H1 (cell line): ENCODE results near the gene C16orf54. TPM values are rescaled to one million over a fixed set of nuclear protein-coding genes. Genes with fewer than 3 reads are reported as not detected.

ENCODE experiments used
- CTCF ChIA-PET: fragments of 300-600 bp; sonication (Branson Sonifier 250); formaldehyde crosslinking; loops from one replicate; lab custom pipeline; 2021; ENCODE audit not compliant: partially characterized antibody; lab: Charles Lee
- POLR2A ChIA-PET: fragments of 300-600 bp; sonication (Branson Sonifier 250); formaldehyde crosslinking; loops from one replicate; lab custom pipeline; 2021; ENCODE audit warnings: inconsistent platforms; ENCODE audit not compliant: partially characterized antibody; lab: Charles Lee
- DNase-seq, 2 experiments: peaks; one replicate each; pipeline versions ENCODE4 v3.0.0 to v3.0.0-alpha.2; 2010 to 2022; ENCODE audit warnings: low spot score in 2 of 2, low read depth in 1 of 2, mixed read lengths in 1 of 2
- FAIRE-seq: peaks from 2 replicates; lab custom pipeline; 2011; peaks lifted over from hg19 to GRCh38; lab: Jason Lieb, UNC
- H2AFZ ChIP-seq: 2 replicates; pipeline ENCODE4 v1.8.1; 2012; ENCODE audit warnings: low read length, inconsistent platforms
- H2AK5ac ChIP-seq: 2 replicates; pipeline ENCODE4 v1.6.1; 2013; ENCODE audit warnings: low read depth, low read length
- H2BK120ac ChIP-seq: replicated peaks from 2 replicates; pipeline ENCODE3; 2013; ENCODE audit warnings: low read depth, low read length, inconsistent platforms
- H2BK12ac ChIP-seq: 2 replicates; pipeline ENCODE4 v1.6.1; 2013; ENCODE audit warnings: low read depth, low read length
- H2BK15ac ChIP-seq: 2 replicates; pipeline ENCODE4 v1.6.1; 2013; ENCODE audit warnings: low read length
- H2BK20ac ChIP-seq: 2 replicates; pipeline ENCODE4 v1.6.1; 2013; ENCODE audit warnings: low read length
- H2BK5ac ChIP-seq: 2 replicates; pipeline ENCODE4 v1.6.1; 2013; ENCODE audit warnings: low read depth, low read length
- H3K14ac ChIP-seq: 2 replicates; pipeline ENCODE4 v1.6.1; 2013; ENCODE audit warnings: inconsistent platforms; ENCODE audit not compliant: insufficient read length
- H3K18ac ChIP-seq: 2 replicates; pipeline ENCODE4 v1.6.1; 2013; ENCODE audit warnings: low read length; ENCODE audit errors: extremely low read depth
- H3K23ac ChIP-seq: 2 replicates; pipeline ENCODE4 v1.6.1; 2013; ENCODE audit warnings: inconsistent platforms; ENCODE audit not compliant: insufficient read length
- H3K23me2 ChIP-seq: 2 replicates; pipeline ENCODE4 v1.6.1; 2013; ENCODE audit warnings: low read depth, low read length
- H3K27ac ChIP-seq: 2 replicates; pipeline ENCODE4 v1.6.1; 2011; ENCODE audit warnings: low read depth, low read length, inconsistent platforms
- H3K27me3 ChIP-seq, 4 experiments: replicated peaks in 1 of 4; 1 replicate in 1 of 4; 2 replicates in 3 of 4; pipeline versions ENCODE4 v1.6.1 to v1.8.1; 2011 to 2013; ENCODE audit warnings: low read length in 3 of 4, mild to moderate bottlenecking in 3 of 4, inconsistent platforms in 2 of 4, mixed read lengths in 2 of 4, moderate library complexity in 1 of 4; ENCODE audit not compliant: control insufficient read depth in 3 of 4, insufficient read depth in 3 of 4; ENCODE audit errors: extremely low read depth in 1 of 4
- H3K36me3 ChIP-seq, 4 experiments: 2 replicates each; pipeline versions ENCODE4 v1.6.1 to v1.8.1; 2011 to 2013; ENCODE audit warnings: mild to moderate bottlenecking in 4 of 4, low read length in 3 of 4, moderate library complexity in 2 of 4, control low read depth in 1 of 4, inconsistent platforms in 1 of 4; ENCODE audit not compliant: insufficient read depth in 4 of 4, control insufficient read depth in 2 of 4
- H3K4ac ChIP-seq: replicated peaks from 2 replicates; pipeline ENCODE3; 2013; ENCODE audit warnings: low read length, low read depth, mixed read lengths, inconsistent platforms; ENCODE audit not compliant: insufficient read length
- H3K4me1 ChIP-seq, 4 experiments: replicated peaks in 1 of 4; 1 replicate in 1 of 4; 2 replicates in 3 of 4; pipeline versions ENCODE4 v1.6.1 to v1.8.1; 2011 to 2013; ENCODE audit warnings: low read length in 3 of 4, inconsistent platforms in 2 of 4, mixed read lengths in 1 of 4; ENCODE audit not compliant: insufficient read depth in 4 of 4, control insufficient read depth in 3 of 4
- H3K4me2 ChIP-seq, 2 experiments: 2 replicates each; pipeline versions ENCODE4 v1.6.1 to v1.8.1; 2011 to 2013; ENCODE audit warnings: low read depth in 2 of 2, low read length in 2 of 2, control low read depth in 1 of 2, inconsistent platforms in 1 of 2, mild to moderate bottlenecking in 1 of 2; ENCODE audit not compliant: insufficient read depth in 1 of 2
- H3K4me3 ChIP-seq, 4 experiments: fragments of 200-600, 300-600 bp in 1 of 4; sonication (generic), shearing (Covaris generic), sonication (Bioruptor Twin) in 1 of 4; 2 replicates each; pipeline versions ENCODE4 v1.5.1 to v1.8.1; 2011 to 2016; ENCODE audit warnings: low read length in 4 of 4, low read depth in 3 of 4, control low read depth in 2 of 4, inconsistent platforms in 2 of 4, mild to moderate bottlenecking in 2 of 4, mixed read lengths in 1 of 4, moderate library complexity in 1 of 4; ENCODE audit not compliant: insufficient read depth in 2 of 4; ENCODE audit errors: extremely low read depth in 1 of 4
- H3K56ac ChIP-seq: replicated peaks from 2 replicates; pipeline ENCODE3; 2013; ENCODE audit warnings: low read depth, mild to moderate bottlenecking, mixed read lengths, low read length, inconsistent platforms; ENCODE audit not compliant: insufficient read length
- H3K79me1 ChIP-seq: 2 replicates; pipeline ENCODE4 v1.6.1; 2013; ENCODE audit warnings: low read depth, low read length, control low read depth
- H3K79me2 ChIP-seq, 2 experiments: 2 replicates each; pipeline versions ENCODE4 v1.6.1 to v1.8.1; 2012 to 2013; ENCODE audit warnings: low read length in 2 of 2, mild to moderate bottlenecking in 2 of 2, inconsistent platforms in 1 of 2; ENCODE audit not compliant: insufficient read depth in 2 of 2, control insufficient read depth in 1 of 2
- H3K9ac ChIP-seq, 4 experiments: replicated peaks in 1 of 4; 1 replicate in 1 of 4; 2 replicates in 3 of 4; pipeline versions ENCODE4 v1.6.1 to v1.8.1; 2011 to 2013; ENCODE audit warnings: low read depth in 3 of 4, low read length in 3 of 4, control low read depth in 2 of 4, mild to moderate bottlenecking in 2 of 4, moderate library complexity in 2 of 4, inconsistent platforms in 1 of 4; ENCODE audit errors: extremely low read depth in 1 of 4
- H3K9me3 ChIP-seq, 2 experiments: 2 replicates each; pipeline versions ENCODE4 v1.6.1 to v1.8.1; 2012 to 2013; ENCODE audit warnings: mild to moderate bottlenecking in 2 of 2, moderate library complexity in 2 of 2, control low read depth in 1 of 2, inconsistent platforms in 1 of 2, low read depth in 1 of 2, low read length in 1 of 2, mixed read lengths in 1 of 2; ENCODE audit not compliant: insufficient read depth in 2 of 2
- H4K20me1 ChIP-seq, 2 experiments: replicated peaks in 1 of 2; 2 replicates each; pipeline versions ENCODE3 to v1.8.1; 2011 to 2013; ENCODE audit warnings: inconsistent platforms in 2 of 2, low read length in 2 of 2, mild to moderate bottlenecking in 1 of 2; ENCODE audit not compliant: insufficient read depth in 2 of 2, control insufficient read depth in 1 of 2
- H4K5ac ChIP-seq: 2 replicates; pipeline ENCODE4 v1.6.1; 2013; ENCODE audit warnings: low read length, low read depth, mixed read lengths, inconsistent platforms; ENCODE audit not compliant: insufficient read length
- H4K8ac ChIP-seq: 2 replicates; pipeline ENCODE4 v1.8.0; 2013; ENCODE audit warnings: mild to moderate bottlenecking, moderate library complexity, low read length, inconsistent platforms; ENCODE audit not compliant: insufficient read depth; ENCODE audit errors: extremely low read depth
- H4K91ac ChIP-seq: replicated peaks from 2 replicates; pipeline ENCODE3; 2013; ENCODE audit warnings: low read length, mixed read lengths, inconsistent platforms; ENCODE audit not compliant: insufficient read length
- CBX8 ChIP-seq: fragments of 300-800, 300-1000 bp; sonication (generic); IDR thresholded peaks from 2 replicates; pipeline ENCODE4 v1.7.1; 2016; ENCODE audit warnings: low read depth, low read length, borderline replicate concordance
- EGR1 ChIP-seq: IDR thresholded peaks from 2 replicates; pipeline ENCODE4 v1.6.1; 2011; ENCODE audit warnings: low read depth, low read length, borderline replicate concordance
- GTF2F1 ChIP-seq: IDR thresholded peaks from 2 replicates; pipeline ENCODE4 v1.6.1; 2012; ENCODE audit warnings: low read depth, low read length, improper control_type of control experiment, borderline replicate concordance
- POLR2AphosphoS5 ChIP-seq: IDR thresholded peaks from 2 replicates; pipeline ENCODE4 v1.6.1; 2011; ENCODE audit warnings: low read depth, low read length
- POU5F1 ChIP-seq: IDR thresholded peaks from 2 replicates; pipeline ENCODE4 v1.6.1; 2011; ENCODE audit warnings: low read depth, mild to moderate bottlenecking, low read length, moderate library complexity
- RAD21 ChIP-seq, 2 experiments: IDR thresholded peaks in 1 of 2; conservative IDR thresholded peaks in 1 of 2; 2 replicates each; pipeline ENCODE4 v1.6.1; 2011; ENCODE audit warnings: low read depth in 2 of 2, low read length in 2 of 2, improper control_type of control experiment in 1 of 2, inconsistent platforms in 1 of 2, mild to moderate bottlenecking in 1 of 2, moderate library complexity in 1 of 2
- RXRA ChIP-seq: IDR thresholded peaks from 2 replicates; pipeline ENCODE4 v1.6.1; 2011; ENCODE audit warnings: low read depth, mild to moderate bottlenecking, low read length, moderate library complexity; ENCODE audit not compliant: insufficient read depth
- SP4 ChIP-seq: IDR thresholded peaks from 2 replicates; pipeline ENCODE4 v1.6.1; 2012; ENCODE audit warnings: low read length, inconsistent platforms
- TBP ChIP-seq: IDR thresholded peaks from 2 replicates; pipeline ENCODE4 v1.6.1; 2011; ENCODE audit warnings: low read depth, low read length, improper control_type of control experiment
- TEAD4 ChIP-seq: IDR thresholded peaks from 2 replicates; pipeline ENCODE4 v1.6.1; 2012; ENCODE audit warnings: low read depth, low read length, inconsistent platforms, mixed read lengths
- WGBS, 2 experiments: shearing (Covaris generic) in 1 of 2; methylation state at CpG; one replicate each; pipeline versions ENCODE4 v1.1.6 to v1.1.7; 2013 to 2015; ENCODE audit warnings: low lambda C conversion rate in 2 of 2, mixed read lengths in 2 of 2, inconsistent platforms in 1 of 2, low coverage in 1 of 2, missing lambda C conversion rate in 1 of 2; ENCODE audit not compliant: insufficient replicate concordance in 2 of 2, insufficient coverage in 1 of 2, insufficient read length in 1 of 2; ENCODE audit errors: extremely low coverage in 1 of 2, missing lambda C conversion rate in 1 of 2; 5-methylcytosine and 5-hydroxymethylcytosine counted together
- polyA plus RNA-seq, 7 experiments: library from polyadenylated mRNA; depleted of rRNA in 3 of 7; stranded (reverse) in 5 of 7; unstranded in 2 of 7; fragments of >200 nt in 5 of 7; fragments of 200-250 nt in 2 of 7; gene quantifications; 1 replicate in 5 of 7; 2 replicates in 1 of 7; 4 replicates in 1 of 7; pipeline versions ENCODE4 v1.2.1 to v1.2.3, GENCODE V29; 2011 to 2013; ENCODE audit warnings: missing spikeins in 2 of 7, mixed read lengths in 2 of 7
- total RNA-seq: library from RNA; stranded (reverse); fragmentation: NEBNext Ultra II Directional; extraction: Animal tissue kit (Norgen Biotek cat#: 25700); gene quantifications from 2 replicates; pipeline ENCODE4 v1.2.1, GENCODE V29; 2021

The C16orf54 gene
- total and polyA plus RNA-seq, 2 of the 8 experiments (the other 6 are each of a cell fraction or from before 2014, with no cell fraction given): not detected

- Histone ChIP-seq H2BK12ac (no peak overlapping the region), H2BK120ac (no peak overlapping the region), H3K27ac (no peak overlapping the region), H2BK15ac (no peak overlapping the region), H3K4me1 (peaks cover 2 to 12% (median 4%) of the 10 kb centered on the region in 4 experiments; a peak in 4 of 7 replicates), H3K4me2 (no peak overlapping the region), H2AK5ac (no peak overlapping the region), H2AFZ (no peak overlapping the region), H4K5ac (no peak overlapping the region), H3K14ac (no peak overlapping the region), H2BK5ac (no peak overlapping the region), H3K4me3 (no peak overlapping the region), H3K4ac (no peak overlapping the region), H3K79me1 (peaks cover 3% of the 10 kb centered on the region), H3K36me3 (peaks cover 5 to 72% (median 26%) of the 10 kb centered on the region in 4 experiments), H4K20me1 (peaks cover 5% of the 10 kb centered on the region in 2 experiments), H3K27me3 (no peaks in the 10 kb centered on the region), H3K56ac (no peak overlapping the region), H3K18ac (no peak overlapping the region), H3K23ac (no peak overlapping the region), H3K79me2 (peaks cover 10 to 86% of the 10 kb centered on the region in 2 experiments), H3K9ac (no peak overlapping the region), H3K9me3 (no peaks in the 10 kb centered on the region), H4K91ac (no peak overlapping the region), H4K8ac (no peak overlapping the region), H2BK20ac (no peak overlapping the region), H3K23me2 (peaks cover 3% of the 10 kb centered on the region; the same call in 1 of the 2 replicates)
- ChIA-PET POLR2A (interaction anchor here (1.0 to 26.3 kb wide), 7 partner anchors 9 to 79 kb away, joined by 3 to 490 read pairs (median 9); no protein-coding TSS in a partner anchor), CTCF (interaction anchor here (1.2 to 12.2 kb wide), 5 partner anchors 14 to 68 kb away, joined by 3 to 138 read pairs (median 8); no protein-coding TSS in a partner anchor)
- DNase-seq (no peak), FAIRE-seq (no peak)
- 98% methylated on average over 2 of the region's 2 CpGs; no CpG with 5 or more reads in 1 of the 2 experiments for WGBS, 2 experiments
- TF ChIP-seq GTF2F1 (no peak), RXRA (no peak), TBP (no peak), RAD21 (IDR thresholded peaks at IDR 0.05 in 1 of 2, conservative IDR thresholded peaks at IDR 0.05 in 1 of 2; ENCODE audit: low read depth in 2 of 2, low read length in 2 of 2) (no peak), EGR1 (no peak), SP4 (no peak), POU5F1 (no peak), CBX8 (no peak), TEAD4 (no peak), POLR2AphosphoS5 (no peak)
Observed at GRCh38 chr16:29714396-29714795, 31.4 kb downstream of the C16orf54 start.
